KG1 (cell line): ENCODE data around the gene TNFRSF1A.
"Not testable (repeated sequence)": the region's sequence is repeated elsewhere in the genome, so short reads cannot be mapped to it uniquely, and the experiment has no call there.

Experiments
- DNase-seq: peaks from one replicate; lab custom pipeline; 2025; lab: John Stamatoyannopoulos, UW

The TNFRSF1A gene

DNA sequence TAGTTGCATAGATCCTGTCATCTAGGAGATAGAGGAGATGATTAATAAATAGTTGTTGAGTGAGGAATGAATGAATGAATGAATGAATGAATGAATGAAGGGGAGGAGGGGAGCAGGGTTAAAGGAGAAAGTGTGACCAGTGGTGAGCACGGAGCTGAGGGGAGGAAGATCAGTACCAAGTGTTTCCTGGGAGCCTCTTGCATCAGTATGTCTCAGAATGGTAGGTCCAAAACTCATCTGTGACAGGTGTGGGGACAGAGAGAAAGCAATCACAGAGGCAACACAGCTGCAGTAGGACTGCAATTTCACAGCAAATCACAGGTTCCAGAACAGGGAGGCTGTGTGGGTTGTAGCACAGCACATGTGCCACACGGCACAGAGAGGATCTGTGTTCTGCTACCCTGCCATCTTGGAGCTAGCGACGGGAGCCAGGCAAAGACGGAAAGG lies 14.5 kb upstream of the TNFRSF1A start:
- DNase-seq: no peak

DNA sequence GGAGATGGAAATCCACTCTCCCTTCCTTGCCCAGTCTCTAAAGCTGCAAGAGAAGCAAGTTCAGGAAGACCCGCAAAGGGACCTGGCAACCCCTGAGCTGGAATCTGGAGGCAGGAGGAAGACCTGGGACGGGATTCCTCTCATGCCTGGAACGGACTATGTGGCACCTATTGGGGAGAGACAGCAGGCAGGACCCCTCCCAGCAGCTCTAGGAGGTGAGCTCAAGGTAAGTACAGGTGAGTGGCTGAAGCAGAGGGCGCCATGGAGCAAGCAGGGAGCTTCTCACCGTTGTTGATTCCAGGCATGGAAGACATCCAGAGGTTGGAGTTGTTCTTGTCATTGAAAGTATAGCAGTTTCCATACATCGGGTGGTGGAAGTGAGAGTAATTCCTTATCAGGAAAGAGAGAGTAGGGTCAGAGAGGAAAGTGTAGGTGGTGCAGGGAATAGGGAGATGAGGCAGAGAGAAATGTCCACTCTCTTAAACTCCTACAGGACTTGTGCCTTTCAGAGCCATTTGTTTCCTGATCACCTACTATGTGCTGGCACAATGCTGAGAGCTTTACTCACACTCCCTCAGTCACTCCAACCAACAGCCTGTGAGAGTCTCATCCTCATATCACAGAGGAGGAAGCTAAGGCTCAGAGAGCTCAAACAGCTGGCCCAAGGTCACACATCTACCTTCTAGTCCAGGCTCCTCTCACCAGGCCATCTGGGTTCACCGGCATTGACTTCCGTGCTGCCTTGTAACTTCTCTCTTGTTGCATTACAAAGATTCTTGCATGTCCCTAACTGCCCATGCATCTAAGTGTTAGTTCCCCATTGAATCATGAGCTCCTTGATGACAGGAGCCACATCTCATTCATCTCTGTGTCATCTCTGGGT lies 13.9 kb upstream of the TNFRSF1A start:
- DNase-seq: no peak

DNA sequence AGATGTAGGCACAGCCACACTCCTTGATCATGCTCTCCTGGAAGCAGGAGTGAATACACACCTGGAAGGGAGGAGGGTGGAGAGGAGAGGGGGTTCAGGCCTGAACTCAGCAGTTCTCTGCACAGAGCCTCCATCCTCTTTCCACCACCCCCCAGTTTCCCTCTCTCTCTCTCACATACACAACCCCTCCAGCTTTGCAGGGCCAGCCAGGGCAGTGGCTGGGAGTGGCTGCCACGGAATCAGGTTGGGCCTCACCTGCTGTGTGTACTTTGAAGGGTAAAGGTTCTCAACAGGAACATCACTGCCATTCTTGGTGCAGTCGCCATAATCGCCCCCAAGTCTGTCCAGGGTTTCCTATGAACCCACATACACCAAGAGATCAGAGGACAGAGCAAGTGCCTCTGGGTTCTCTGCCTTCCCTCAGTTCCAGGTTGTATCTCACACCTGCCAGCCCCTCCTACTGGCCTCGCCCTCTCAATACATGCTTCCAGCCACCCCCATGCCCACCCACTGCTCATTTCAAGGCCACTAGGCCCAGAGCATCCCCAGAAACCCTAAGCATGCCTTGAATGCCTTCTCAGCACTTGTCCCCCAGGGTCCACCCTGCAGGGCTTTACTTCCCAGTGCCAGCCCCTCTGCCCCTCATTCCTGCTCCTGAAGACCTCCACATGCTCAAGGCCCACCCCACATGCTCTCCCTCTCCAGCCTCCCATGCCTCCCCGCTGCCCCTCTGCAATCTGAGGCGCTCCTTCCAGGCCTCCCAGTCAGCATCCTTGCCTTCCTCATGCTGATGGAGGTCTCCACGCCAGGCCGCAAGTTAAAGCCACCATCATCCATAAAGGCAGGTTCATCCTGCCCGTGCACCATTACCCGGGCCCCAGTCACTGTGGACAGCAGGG lies 12.9 kb upstream of the TNFRSF1A start:
- no peak for DNase-seq

DNA sequence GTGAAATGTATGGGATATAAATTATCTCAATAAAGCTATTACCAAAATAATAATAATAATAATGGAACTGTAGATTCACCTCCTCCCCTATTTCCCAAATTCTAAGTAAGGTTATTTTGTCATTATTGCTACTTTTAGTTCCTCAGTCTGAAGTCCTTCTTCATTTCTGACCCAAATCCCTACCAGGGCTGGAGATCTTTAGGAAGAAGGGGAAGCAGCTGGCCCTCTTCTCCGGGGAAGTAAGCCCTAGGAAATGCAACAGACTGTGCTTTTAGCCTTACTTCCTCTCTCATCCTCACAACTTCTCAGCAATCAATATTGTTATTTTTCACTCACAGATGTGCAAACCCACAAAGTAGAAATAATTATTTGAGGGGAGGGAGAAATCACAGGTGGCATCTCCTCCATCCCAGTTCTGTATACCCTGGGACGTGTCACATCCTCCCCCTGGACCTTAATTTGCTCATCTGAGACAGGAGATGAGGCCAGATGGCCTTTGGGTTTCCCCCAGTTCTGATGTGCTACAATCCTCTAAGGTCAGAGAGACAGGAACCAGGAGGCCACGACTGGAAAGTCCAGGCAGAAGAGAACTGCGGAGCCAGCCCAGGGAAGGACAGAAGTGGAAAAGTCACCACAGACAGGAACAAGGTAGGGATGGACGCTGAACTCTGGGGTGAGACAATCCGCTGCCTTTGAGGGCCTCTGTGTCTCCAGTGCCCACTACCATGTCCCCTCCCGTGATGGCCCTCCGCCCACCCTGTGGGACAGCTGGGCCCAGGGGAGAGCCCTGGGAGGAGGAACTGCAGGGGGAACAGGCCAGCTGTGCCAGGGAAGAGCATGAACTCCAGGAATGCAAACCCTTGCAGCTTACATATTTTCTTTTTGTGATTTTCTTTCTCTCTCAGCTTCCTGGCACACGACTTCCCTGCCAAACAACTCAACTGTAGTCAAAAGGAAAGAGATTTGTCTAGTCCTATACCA lies 10.6 kb upstream of the TNFRSF1A start:
- no peak for DNase-seq

DNA sequence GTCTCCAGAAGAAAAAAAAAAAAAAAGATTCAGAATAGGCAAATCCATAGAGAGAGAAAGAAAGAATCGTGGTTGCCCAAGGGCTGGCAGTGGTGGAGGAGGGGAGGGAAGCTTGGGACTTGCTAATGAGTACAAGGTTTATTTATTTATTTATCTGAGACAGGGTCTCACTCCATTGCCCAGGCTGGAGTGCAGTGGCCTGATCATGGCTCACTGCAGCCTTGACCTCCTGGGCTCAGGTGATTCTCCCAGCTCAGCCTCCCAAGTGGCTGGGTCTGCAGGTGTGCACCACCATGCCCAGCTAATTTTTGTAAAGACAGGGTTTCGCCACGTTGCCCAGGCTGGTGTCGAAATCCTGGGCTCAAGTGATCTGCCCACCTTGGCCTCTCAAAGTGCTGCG lies 9.7 kb upstream of the TNFRSF1A start:
- no peak for DNase-seq

DNA sequence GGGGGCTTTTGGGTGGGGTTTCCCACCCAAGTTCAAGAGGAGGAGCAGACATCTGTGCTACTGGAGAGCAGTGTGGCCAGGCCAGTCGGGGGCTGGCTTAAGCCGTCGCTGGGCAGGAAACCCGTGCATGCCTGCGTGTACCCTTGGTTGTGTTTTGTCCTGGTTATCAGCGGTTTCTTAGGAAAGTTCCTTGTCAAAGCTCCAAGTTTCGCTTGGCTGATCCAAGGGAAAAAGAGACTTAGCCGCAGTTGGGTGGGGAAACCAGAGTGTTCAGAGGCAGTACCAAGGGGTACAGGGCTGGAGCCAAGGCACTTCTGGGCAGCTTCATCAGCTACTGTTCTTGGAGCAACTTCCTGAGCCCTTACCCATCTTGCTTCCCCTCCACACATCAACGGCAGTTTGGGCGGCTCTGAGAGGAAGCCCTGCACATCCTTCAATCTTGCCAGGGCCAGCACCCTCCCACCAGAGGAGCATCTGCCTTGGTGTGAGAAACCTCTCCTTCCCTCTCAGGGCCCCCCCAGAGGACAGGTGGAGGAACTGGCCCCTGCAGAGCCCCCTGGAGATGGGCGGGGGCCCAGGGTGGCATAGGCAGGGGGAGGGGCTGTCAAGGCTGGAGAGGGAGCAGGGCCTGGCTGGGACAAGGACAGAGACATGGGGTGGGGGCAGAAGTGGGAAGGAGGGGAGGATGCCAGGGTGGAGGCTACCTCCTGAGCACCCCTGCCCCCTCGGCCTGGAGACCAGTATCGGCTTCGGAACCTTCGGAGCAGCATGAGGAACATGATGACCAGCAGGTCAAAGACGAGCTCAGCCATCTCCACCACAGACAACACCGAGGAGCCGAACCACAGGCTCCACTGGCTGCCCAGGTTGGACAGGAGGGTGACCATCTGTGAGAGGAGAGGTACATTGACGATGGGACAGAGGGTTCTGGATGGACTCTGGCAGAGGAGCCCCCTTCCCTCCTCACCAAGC lies 5.8 kb upstream of the TNFRSF1A start:
- DNase-seq: peak; percentile 70

DNA sequence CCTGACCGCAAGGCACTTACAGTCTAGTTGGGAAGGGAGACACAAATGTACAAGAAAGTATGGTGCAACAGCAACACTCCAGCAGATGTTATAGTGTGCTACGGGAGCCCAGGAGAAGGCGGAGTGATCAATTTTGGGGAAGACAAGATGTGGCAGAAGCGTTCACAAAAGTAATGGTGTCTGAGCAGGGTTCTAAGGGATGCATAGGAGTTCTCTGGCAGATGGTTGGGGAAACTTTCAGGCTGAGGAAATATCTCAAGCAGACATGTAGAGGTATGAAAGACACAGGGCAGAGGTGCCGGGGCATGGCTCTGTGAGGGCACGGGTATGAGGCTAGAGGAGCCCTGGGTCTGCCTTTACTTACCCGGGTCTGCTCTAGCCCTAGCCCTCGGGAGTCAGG lies 5.1 kb upstream of the TNFRSF1A start:
- DNase-seq: no peak

DNA sequence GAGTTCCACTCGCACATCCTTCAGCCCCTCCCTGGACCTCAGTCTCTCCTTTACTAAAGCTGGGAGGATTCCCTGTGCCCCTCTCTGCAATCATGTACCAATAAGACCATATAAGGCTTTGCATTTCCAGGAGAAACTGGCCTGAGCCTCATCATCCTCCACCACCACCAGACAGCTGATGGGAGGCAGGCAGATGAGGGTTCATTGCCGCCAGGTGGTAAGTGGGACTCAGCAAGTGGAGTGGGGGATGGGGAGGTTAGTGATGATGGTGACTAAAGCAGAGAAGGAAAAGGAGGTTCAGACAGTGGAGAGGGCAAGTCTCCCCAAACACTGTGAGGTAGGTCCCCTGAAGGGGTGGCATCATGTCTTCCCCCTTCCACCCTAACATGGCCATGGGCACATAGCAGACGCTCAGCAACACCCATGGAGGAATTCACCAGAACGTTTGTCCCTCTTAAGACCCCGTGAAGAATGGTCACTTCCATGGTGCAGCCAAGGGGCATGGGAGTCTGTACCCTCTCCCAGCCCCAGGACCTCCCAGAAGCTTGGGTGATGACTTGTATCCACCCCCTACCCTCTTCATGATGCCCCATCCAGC lies 4.5 kb upstream of the TNFRSF1A start:
- no peak for DNase-seq

DNA sequence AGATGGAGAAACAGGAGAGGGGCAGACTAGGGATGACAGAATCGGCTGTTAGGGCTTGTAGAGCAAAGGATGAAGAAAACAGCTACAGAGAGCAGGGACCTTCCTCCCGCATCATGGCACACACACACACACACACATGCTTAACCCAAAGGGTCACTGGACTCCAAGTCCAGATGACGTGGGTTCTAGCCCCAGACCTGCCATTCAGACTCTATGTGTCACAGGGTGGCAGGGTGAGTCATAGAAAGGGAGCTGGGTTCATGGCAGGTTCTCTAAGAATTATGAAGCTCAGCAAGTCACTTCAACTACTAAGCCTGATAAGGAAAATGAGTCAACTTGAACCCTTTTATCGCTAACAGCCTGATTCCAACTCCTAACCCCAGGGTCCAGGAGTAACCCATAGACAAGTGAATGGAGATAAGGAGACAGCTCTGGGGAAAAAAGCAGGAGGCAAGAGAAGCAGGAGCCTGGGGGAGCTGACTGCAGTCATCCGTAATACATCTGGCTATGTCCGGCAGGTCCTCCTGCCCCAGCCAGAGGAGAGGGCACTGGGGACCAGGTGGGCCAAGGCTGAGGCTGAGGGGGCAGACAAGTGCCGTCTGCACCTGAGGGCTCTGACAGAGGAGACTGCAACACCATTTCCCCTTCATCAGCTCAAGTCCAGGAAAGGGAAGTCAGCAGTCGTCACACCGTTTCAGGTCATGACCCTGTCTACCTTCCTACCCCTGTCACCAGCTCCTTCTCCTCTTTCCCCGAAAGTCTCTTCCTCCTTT lies 3.6 kb upstream of the TNFRSF1A start:
- DNase-seq: peak; percentile 46

DNA sequence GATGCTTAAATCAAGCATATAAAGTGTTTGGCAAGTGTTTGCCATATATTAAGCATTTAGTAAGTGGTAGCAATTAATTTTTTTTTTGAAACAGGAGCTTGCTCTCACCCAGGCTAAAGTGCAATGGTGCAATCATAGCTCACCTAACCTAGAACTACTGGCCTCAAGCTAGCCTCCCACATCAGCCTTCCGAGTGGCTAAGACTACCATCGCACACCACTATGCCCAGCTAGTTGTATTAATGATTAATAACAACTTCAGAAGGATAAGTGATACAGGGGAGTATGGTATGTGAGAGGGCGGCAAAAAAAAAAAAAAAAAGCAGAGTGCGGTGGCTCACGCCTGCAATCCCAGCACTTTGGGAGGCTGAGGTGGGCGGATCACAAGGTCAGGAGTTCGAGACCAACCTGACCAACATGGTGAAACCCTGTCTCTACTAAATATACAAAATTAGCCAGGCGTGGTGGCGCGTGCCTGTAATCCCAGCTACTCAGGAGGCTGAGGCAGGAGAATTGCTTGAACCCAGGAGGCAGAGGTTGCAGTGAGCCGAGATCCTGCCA lies 2.3 kb upstream of the TNFRSF1A start:
- DNase-seq: not testable (repeated sequence)

DNA sequence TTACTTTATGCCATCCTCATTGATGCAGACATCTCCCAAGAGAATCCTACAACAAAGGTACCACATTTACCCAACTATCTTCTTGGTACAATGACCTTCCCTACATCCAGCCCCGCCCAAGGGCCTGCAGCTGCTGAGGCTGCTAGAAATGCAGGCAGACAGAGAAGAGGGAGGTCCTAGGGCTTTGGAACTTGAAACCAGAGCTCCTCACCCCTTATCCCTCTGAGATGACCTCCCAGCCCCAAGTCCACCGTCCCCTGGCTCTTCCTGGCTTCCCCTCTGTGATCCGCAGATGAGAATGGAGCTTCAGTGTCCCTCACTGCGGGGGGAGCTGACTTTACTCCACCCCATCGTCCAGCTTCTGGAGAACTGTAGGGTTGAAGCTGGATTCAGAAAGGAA lies 1.6 kb upstream of the TNFRSF1A start:
- DNase-seq: no peak

DNA sequence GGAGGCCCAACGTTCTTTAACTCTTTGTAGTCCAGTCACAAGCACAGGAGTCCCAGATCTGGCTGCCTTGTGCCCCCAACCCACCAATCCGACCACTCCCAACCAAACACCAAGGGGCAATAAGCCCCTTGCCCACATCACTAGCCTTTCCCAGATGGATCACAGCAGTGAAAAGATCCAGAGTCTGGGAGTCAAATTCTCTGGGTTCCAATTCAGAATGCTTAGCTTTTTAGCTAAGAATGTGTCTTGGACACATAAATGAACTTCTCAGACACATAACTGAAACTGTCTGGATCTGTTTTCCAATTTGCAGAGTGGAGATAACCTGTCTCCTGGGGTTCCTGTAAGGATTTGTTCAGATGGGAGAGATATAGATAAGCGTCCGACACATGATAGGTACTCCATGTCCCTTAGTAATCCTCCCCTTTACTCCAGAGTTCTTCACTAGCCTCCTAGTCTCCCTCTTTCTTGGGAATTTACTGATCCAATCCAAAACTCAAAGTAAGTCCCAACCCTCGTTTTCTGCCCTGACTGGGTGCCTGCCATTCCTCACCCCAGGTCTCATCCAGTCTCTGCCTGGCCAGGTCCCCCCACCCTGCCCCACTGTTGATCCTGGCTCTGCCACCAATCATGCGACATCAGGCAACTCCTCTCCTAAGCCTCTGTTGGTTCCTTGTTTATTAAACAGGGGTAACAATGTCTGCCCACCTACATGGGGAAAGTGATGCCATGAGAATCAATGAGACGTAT lies 439 bp upstream of the TNFRSF1A start:
- DNase-seq: no peak

DNA sequence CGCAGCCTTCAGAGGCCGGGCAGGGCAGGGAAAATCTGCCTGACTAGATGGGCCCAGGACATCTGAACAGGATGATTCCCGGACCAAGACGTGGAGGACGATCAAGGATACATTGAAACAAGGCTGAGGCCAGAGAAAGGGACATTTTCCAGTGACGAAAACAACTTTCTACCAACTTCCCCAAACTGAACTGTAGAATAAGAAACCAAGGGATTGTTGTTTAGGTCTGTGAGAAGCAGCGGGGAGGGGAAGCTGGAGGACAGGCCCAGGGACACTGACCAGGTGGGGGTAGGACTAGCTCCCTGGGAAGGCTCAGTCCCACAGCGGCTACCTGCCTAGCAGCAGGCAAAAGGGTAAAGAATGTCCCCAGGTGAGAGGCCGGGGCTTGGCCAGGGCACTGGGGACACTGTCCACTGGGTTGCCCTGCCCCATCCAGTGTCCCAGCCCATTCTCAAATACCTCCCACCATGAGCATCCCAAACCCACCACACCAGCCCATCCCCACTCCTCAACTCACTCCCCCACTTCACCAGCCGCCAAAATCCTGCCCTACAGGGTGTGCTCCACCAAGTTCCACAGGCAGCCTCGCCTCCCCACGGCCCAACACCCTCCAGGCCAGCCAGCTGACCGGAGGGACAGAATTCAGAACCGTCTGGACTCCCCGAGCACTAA lies 995 bp downstream of the TNFRSF1A start:
- no peak for DNase-seq

DNA sequence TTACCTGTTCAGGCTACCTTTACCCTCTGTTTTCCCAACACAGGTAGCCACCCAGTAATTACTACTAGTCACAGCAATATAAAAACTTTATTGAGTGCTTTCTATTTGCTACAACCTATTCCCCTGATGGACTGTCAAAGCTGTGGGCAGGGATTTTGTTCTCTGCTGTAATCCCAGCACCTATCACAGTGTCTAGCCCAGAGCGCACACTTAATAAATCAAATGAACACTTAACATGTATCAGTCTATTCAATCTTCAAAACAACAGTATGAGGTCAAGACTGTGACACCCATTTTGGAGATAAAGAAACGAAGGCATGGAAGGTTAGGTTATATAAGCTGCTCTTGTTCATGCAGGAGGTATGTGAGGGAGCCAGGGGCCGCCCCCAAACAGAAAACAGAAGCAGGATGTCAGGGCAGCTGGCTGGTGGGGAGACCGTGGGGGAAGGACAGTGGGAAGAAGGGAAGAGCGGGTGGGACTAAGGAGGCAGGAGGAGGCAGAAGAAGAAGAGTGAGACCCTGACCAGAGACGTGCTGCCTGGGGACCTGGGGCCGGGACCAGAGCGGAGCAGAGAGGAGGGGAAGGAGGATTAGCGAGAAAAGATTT lies 1.7 kb downstream of the TNFRSF1A start:
- DNase-seq: no peak

DNA sequence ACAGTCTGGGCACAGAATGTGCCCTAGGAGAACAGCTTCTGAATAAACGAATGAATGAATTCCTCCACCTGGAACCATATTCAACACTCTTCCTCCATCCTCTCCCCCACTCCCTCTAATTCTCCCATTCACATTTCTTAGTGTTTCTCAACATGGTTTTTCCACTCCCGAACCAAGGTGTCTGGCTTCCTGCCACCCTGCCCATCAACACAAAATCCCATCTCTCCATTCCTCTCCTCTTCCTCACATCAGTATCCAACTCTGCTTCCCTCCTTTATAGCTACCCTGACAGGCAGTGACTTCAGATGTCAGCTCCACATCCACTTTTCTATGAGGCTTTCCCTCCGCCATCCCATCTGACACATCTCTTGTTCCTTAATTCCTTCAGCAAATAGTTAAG lies 2.9 kb downstream of the TNFRSF1A start:
- no peak for DNase-seq

DNA sequence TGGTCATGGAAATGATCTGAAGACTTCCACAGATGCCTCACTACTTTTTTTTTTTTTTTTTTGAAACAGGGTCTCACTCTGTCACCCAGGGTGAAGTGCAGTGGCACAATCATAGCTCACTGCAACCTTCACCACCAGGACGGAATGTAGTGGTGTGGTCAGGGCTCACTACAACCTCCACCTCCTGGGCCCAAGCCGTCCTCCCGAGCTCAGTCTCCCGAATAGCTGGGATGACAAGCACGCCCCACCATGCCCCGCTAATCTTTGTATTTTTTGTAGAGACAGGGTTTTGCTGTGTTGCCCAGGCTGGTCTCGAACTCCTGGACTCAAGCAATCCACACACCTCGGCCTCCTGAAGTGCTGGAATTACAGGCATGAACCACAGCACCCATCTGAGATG lies 3.3 kb downstream of the TNFRSF1A start:
- DNase-seq: not testable (repeated sequence)

DNA sequence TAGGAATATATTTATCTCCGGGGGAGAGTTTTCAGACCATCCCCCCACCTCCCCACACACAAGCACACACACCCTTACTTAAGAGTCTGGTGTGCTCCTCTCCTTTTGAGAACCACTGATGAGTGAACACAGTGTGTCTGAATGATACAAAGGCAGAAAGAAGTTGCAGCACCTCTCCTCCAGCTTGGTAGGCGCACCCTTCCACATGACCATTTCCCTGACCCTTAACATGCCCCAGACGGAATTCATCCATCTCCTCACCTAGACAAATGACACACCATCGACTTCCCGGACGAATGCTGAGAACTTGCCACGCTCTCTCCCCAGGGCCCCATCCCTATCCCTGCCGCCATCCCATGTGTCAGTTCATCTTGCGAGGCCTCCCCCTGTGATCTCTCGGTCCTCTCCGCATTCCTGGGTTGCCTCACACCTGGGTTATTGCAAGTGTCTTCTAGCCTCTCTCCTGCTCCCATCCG lies 3.9 kb downstream of the TNFRSF1A start:
- DNase-seq: no peak
